ENCODE results near the gene F11. TPM values are rescaled to one million over a fixed set of nuclear protein-coding genes. Genes with fewer than 3 reads are reported as not detected.

The F11 gene
- total RNA-seq, 1 donor from 2014 or later, result not detected

GRCh38 chr4:186225848-186226247, 40.1 kb upstream of the F11 start:
- TF ChIP-seq CTCF (IDR thresholded peaks at IDR 0.05; ENCODE audit: partially characterized antibody, unreplicated experiment), result no peak
- Mint-ChIP-seq H3K4me3 (ENCODE audit: unreplicated experiment) (no peak overlapping the region), H3K27me3 (ENCODE audit: unreplicated experiment) (peaks cover 2% of the 10 kb centered on the region), H3K36me3 (ENCODE audit: unreplicated experiment) (peaks cover 31% of the 10 kb centered on the region), H3K9me3 (ENCODE audit: unreplicated experiment) (peaks cover 4% of the 10 kb centered on the region), H3K4me1 (ENCODE audit: low read depth, unreplicated experiment) (no peaks in the 10 kb centered on the region), H3K27ac (ENCODE audit: unreplicated experiment) (no peak overlapping the region)
- no peak for DNase-seq

GRCh38 chr4:186226521-186227189, 39.3 kb upstream of the F11 start:
- Mint-ChIP-seq H3K36me3 (ENCODE audit: unreplicated experiment) (peaks cover 31% of the 10 kb centered on the region), H3K27me3 (ENCODE audit: unreplicated experiment) (no peaks in the 10 kb centered on the region), H3K27ac (ENCODE audit: unreplicated experiment) (no peak overlapping the region), H3K4me3 (ENCODE audit: unreplicated experiment) (no peak overlapping the region), H3K9me3 (ENCODE audit: unreplicated experiment) (peaks cover 4% of the 10 kb centered on the region), H3K4me1 (ENCODE audit: low read depth, unreplicated experiment) (no peaks in the 10 kb centered on the region)
- DNase-seq, result no peak
- no peak for TF ChIP-seq CTCF (IDR thresholded peaks at IDR 0.05; ENCODE audit: partially characterized antibody, unreplicated experiment)

- Mint-ChIP-seq H3K36me3 (ENCODE audit: unreplicated experiment) (peaks cover 31% of the 10 kb centered on the region), H3K27me3 (ENCODE audit: unreplicated experiment) (no peaks in the 10 kb centered on the region), H3K4me1 (ENCODE audit: low read depth, unreplicated experiment) (no peaks in the 10 kb centered on the region), H3K4me3 (ENCODE audit: unreplicated experiment) (no peak within 1 kb of the TSS), H3K9me3 (ENCODE audit: unreplicated experiment) (peaks cover 4% of the 10 kb centered on the region), H3K27ac (ENCODE audit: unreplicated experiment) (no peak within 1 kb of the TSS)
- no peak for TF ChIP-seq CTCF (IDR thresholded peaks at IDR 0.05; ENCODE audit: partially characterized antibody, unreplicated experiment)
- no peak for DNase-seq
These were observed 38.8 kb upstream of the F11 start, which contains the start of gene KLKB1 for GRCh38 chr4:186227221-186227620. KLKB1 (plus strand) TSS chr4:186227507; CDS start chr4:186228196, 689 bp downstream.

- Mint-ChIP-seq H3K27ac (ENCODE audit: unreplicated experiment) (no peak overlapping the region), H3K4me3 (ENCODE audit: unreplicated experiment) (no peak overlapping the region), H3K9me3 (ENCODE audit: unreplicated experiment) (peaks cover 4% of the 10 kb centered on the region), H3K27me3 (ENCODE audit: unreplicated experiment) (no peaks in the 10 kb centered on the region), H3K36me3 (ENCODE audit: unreplicated experiment) (peaks cover 29% of the 10 kb centered on the region), H3K4me1 (ENCODE audit: low read depth, unreplicated experiment) (no peaks in the 10 kb centered on the region)
- DNase-seq, result no peak
- no peak for TF ChIP-seq CTCF (IDR thresholded peaks at IDR 0.05; ENCODE audit: partially characterized antibody, unreplicated experiment)
These were observed 38.1 kb upstream of the F11 start for GRCh38 chr4:186227744-186228513.

GRCh38 chr4:186228514-186228894, 37.5 kb upstream of the F11 start:
- Mint-ChIP-seq H3K4me3 (ENCODE audit: unreplicated experiment) (no peak overlapping the region), H3K9me3 (ENCODE audit: unreplicated experiment) (peaks cover 4% of the 10 kb centered on the region), H3K36me3 (ENCODE audit: unreplicated experiment) (peaks cover 23% of the 10 kb centered on the region), H3K27ac (ENCODE audit: unreplicated experiment) (no peak overlapping the region), H3K4me1 (ENCODE audit: low read depth, unreplicated experiment) (no peaks in the 10 kb centered on the region), H3K27me3 (ENCODE audit: unreplicated experiment) (no peaks in the 10 kb centered on the region)
- DNase-seq, result no peak
- TF ChIP-seq CTCF (IDR thresholded peaks at IDR 0.05; ENCODE audit: partially characterized antibody, unreplicated experiment), result no peak

All from glutamatergic neuron (in vitro differentiated cells).